Subcutaneous adipose tissue (tissue), 4 donors: Measurements from ENCODE around the gene DBNDD2. TPM values are rescaled to one million over a fixed set of nuclear protein-coding genes. Genes with fewer than 3 reads are reported as not detected.

ENCODE experiments used
- total RNA-seq, 4 donors: library from RNA; depleted of rRNA; stranded (reverse); fragments of >200 nt; gene quantifications; one replicate each; pipeline ENCODE4 v1.1.0, GENCODE V29; 2016
- TF ChIP-seq, protein P1 (sequence below): fragments of 450-650 bp; IDR thresholded peaks from one replicate; pipeline ENCODE4 v1.5.1; 2016; ENCODE audit warnings: low read depth, mild to moderate bottlenecking, control low read depth, antibody characterized with exemption, moderate library complexity

DBNDD2 gene
- total RNA-seq, 4 donors from 2014 or later: 20.5 to 42.3 (median 24.3) TPM

GRCh38 chr20:45409521-45410272 lies 1.6 kb downstream of the DBNDD2 start:
- TF ChIP-seq, protein P1, sequence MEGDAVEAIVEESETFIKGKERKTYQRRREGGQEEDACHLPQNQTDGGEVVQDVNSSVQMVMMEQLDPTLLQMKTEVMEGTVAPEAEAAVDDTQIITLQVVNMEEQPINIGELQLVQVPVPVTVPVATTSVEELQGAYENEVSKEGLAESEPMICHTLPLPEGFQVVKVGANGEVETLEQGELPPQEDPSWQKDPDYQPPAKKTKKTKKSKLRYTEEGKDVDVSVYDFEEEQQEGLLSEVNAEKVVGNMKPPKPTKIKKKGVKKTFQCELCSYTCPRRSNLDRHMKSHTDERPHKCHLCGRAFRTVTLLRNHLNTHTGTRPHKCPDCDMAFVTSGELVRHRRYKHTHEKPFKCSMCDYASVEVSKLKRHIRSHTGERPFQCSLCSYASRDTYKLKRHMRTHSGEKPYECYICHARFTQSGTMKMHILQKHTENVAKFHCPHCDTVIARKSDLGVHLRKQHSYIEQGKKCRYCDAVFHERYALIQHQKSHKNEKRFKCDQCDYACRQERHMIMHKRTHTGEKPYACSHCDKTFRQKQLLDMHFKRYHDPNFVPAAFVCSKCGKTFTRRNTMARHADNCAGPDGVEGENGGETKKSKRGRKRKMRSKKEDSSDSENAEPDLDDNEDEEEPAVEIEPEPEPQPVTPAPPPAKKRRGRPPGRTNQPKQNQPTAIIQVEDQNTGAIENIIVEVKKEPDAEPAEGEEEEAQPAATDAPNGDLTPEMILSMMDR: no peak

GRCh38 chr20:45410887-45411286 lies 2.8 kb downstream of the DBNDD2 start:
- TF ChIP-seq, protein P1: no peak

DNA sequence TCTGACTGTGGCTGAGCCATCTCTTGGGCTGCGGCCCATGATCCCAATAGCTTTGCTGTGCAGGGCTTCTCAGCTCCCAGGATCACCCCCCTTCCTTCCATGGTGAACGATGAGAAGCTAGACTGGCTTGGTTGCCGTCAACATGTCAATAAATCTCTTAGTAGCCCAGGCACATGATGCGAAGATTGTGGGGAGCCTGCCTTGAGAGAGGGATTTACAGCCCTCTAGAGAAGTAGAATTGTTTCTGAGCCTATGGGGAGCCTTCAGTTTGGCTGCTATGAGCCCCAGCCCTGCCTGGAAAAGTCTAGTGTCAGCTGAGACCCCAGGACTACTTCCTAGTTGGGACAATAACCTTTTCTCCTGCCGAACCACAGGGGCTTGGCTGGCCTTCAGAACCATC lies 4.6 kb downstream of the DBNDD2 start:
- TF ChIP-seq, protein P1: no peak

GRCh38 chr20:45413479-45413878 lies 5.4 kb downstream of the DBNDD2 start:
- TF ChIP-seq, protein P1: no peak

- TF ChIP-seq, protein P1: no peak
Observed at GRCh38 chr20:45415822-45416637, 7.9 kb downstream of the DBNDD2 start, which contains the start of gene PIGT. Gene PIGT (plus strand): TSS chr20:45416141. CDS start chr20:45416157, 16 bp downstream.

GRCh38 chr20:45416917-45417316 lies 8.8 kb downstream of the DBNDD2 start:
- TF ChIP-seq, protein P1: no peak
